ENCODE data around the gene SRP9.
"Not testable (repeated sequence)": the region's sequence is repeated elsewhere in the genome, so short reads cannot be mapped to it uniquely, and the experiment has no call there.

DNA sequence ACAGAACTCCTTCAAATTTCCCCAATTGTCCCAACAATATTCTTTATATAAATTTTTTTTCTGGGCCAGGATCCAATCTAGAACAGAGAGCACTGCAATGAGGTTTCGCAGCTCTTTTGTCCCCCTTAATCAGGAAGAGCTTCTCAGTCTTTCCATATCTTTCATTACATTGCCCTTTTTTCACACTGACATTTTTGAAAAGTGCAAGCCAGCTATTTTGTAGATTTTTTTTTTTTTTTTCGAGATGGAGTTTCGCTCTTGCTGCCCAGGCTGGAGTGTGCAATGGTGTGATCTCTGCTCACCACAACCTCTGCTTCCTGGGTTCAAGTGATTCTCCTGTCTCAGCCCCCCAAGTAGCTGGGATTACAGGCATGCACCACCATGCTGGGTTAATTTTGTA is 29.1 kb downstream of the SRP9 start:
- TF ChIP-seq, protein P1, sequence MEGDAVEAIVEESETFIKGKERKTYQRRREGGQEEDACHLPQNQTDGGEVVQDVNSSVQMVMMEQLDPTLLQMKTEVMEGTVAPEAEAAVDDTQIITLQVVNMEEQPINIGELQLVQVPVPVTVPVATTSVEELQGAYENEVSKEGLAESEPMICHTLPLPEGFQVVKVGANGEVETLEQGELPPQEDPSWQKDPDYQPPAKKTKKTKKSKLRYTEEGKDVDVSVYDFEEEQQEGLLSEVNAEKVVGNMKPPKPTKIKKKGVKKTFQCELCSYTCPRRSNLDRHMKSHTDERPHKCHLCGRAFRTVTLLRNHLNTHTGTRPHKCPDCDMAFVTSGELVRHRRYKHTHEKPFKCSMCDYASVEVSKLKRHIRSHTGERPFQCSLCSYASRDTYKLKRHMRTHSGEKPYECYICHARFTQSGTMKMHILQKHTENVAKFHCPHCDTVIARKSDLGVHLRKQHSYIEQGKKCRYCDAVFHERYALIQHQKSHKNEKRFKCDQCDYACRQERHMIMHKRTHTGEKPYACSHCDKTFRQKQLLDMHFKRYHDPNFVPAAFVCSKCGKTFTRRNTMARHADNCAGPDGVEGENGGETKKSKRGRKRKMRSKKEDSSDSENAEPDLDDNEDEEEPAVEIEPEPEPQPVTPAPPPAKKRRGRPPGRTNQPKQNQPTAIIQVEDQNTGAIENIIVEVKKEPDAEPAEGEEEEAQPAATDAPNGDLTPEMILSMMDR (IDR thresholded peaks at IDR 0.05; ENCODE audit: low read depth, low read length, poor library complexity, severe bottlenecking): not testable (repeated sequence)
- not testable (repeated sequence) for TF ChIP-seq EZH2phosphoT487 (IDR thresholded peaks at IDR 0.05; ENCODE audit: borderline replicate concordance, low read length)
